GM18517 (cell line): Measurements from ENCODE around the gene SPSB1.

Experiments
- ATAC-seq: cut with Tn5 transposase; IDR thresholded peaks from one replicate; pipeline ENCODE4 v1.9.1; 2021; ENCODE audit warnings: mild to moderate bottlenecking, moderate library complexity; ENCODE audit not compliant: unreplicated experiment

The SPSB1 gene

GRCh38 chr1:9361630-9362260, 69.1 kb downstream of the SPSB1 start:
- ATAC-seq: no peak

GRCh38 chr1:9362488-9362887, 69.8 kb downstream of the SPSB1 start:
- no peak for ATAC-seq

GRCh38 chr1:9363061-9363471, 70.4 kb downstream of the SPSB1 start:
- ATAC-seq: no peak

DNA sequence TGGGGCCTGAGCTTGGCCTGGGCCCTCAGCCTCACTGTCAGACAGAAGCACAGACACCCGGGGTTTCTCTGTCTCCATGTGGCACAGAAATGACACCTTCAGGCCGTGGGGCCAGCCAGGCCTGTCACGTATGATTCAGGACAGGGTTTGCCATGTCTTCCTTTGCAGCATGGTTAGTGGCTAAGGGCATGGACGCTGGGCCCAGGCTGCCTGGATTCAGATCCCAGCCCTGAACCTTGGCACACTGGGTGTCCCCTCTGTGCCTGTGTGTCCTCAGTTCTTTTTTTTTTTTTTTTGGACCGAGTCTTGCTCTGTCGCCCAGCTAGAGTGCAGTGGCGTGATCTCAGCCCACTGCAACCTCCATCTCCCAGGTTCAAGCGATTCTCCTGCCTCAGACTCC, 73.6 kb downstream of the SPSB1 start:
- ATAC-seq: no peak

DNA sequence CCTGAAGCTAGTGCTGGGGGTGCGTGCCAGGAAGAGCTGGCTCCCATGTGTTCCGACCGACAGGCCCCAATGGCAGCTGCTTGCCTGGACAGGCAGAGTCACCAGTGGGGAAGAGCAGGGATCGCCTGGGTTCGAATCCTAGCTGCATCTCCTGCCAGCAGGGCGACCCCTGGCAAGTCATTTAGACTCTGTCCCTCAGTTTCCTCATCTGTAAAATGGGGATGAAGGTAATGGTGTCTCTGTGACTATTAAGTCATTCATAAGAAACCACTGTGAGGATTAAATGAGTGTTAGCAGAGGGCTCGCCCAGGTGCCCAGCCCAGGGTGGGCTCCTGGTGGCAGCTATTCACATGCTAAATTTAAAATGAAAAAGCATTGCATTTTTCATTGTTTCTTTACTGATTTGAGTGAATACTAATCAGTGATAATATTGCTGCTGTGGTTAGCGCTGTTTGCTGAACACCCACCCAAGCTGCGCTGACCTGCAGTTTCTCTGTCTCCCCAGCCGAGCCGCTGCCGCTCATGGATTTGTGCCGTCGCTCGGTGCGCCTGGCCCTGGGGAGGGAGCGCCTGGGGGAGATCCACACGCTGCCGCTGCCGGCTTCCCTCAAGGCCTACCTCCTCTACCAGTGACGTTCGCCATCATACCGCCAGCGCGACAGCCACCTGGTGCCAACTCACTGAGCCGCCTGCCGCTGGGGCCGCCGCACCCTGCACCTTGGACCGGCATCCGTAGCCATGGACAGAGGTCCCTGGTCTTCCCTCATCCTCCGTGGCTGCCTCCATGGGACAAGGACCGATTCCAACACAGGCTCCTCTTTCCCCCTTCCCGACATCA, 74.5 kb downstream of the SPSB1 start:
- ATAC-seq: no peak

- ATAC-seq: no peak
These were observed 75.1 kb downstream of the SPSB1 start for GRCh38 chr1:9367806-9368205.

DNA sequence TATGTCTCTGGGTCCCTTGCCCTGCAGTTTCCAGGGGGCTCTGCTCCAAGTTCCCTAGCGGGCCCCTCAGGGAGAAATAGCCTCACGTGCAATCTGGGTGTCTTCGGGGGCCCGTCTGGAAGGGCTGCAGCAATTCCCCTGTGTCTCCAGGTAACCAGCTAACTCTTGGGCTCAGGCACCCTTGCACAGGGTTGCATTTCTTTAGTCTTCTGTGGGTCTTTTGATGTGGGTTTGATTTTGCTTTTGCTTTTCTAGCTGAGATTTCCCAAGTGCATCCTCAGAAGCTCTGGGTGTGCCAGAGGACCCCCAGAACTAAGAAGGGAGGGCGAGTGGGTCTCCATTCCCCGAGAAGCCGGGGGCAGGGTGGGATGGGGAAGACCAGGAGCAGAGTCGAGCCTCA, 75.7 kb downstream of the SPSB1 start:
- ATAC-seq: no peak

GRCh38 chr1:9369964-9370788, 77.5 kb downstream of the SPSB1 start:
- no peak for ATAC-seq

GRCh38 chr1:9371391-9371935, 78.8 kb downstream of the SPSB1 start:
- no peak for ATAC-seq

GRCh38 chr1:9371951-9372350, 79.3 kb downstream of the SPSB1 start:
- ATAC-seq: no peak

DNA sequence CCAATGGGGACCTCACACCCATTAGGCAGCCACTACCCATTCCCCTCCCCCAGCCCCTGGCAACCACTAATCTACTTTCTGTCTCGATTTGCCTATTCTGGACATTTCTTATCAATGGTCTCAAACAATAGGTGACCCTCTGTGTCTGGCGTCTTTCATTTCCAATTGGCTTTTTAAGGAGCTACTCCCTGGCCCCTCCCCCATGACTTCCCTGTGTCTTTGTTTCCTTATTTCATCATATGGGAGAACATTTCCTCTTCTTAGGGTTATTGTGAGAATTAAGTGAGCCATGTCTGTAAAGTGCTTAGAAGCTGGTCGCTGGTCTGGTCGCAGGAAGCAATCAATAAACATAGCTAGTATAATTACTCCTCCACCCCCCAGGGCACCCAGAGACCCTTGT, 80.9 kb downstream of the SPSB1 start:
- no peak for ATAC-seq

GRCh38 chr1:9374748-9375341, 82.2 kb downstream of the SPSB1 start:
- ATAC-seq: no peak

GRCh38 chr1:9375912-9376311, 83.2 kb downstream of the SPSB1 start:
- no peak for ATAC-seq

- no peak for ATAC-seq
These were observed 83.7 kb downstream of the SPSB1 start for GRCh38 chr1:9376430-9376829.

GRCh38 chr1:9376886-9377333, 84.2 kb downstream of the SPSB1 start:
- ATAC-seq: no peak

DNA sequence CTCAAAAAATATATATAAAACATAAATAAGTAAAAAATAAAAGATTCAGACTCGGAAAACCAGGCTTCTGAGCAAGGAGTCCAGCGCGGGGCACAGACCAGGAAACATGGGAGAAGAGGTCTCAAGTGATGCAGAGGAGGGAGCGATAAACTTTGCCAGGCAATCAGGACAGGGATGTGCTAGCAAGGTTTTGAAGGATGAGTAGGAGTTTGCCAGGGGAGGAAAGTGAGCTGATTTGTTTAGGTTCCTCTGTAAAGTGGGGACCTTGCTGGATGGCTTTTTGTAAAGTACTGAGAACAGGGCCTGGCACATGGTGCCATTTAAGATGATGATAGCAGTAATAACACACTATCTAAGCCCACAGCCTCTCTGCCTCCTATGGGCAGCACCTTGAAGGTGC, 86.1 kb downstream of the SPSB1 start:
- ATAC-seq: no peak

DNA sequence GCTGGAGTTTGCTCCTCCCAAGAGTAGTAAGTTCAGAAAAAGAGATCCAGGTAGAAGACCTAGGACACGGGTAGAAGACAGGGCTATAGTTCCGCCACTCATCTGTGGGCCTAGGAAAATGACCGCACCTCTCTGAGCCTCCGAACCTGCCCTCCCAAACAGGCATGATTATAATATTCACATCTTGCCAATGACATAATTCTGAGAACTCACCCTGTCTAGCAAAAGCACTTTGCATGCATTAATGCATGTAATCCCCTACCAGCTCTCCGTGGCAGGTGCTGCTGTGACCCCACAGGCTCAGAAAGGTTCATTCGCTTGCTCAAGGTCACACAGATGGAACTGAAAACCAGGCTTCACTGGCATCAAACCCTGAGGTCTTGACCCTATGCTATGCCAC, 88.0 kb downstream of the SPSB1 start:
- ATAC-seq: no peak

DNA sequence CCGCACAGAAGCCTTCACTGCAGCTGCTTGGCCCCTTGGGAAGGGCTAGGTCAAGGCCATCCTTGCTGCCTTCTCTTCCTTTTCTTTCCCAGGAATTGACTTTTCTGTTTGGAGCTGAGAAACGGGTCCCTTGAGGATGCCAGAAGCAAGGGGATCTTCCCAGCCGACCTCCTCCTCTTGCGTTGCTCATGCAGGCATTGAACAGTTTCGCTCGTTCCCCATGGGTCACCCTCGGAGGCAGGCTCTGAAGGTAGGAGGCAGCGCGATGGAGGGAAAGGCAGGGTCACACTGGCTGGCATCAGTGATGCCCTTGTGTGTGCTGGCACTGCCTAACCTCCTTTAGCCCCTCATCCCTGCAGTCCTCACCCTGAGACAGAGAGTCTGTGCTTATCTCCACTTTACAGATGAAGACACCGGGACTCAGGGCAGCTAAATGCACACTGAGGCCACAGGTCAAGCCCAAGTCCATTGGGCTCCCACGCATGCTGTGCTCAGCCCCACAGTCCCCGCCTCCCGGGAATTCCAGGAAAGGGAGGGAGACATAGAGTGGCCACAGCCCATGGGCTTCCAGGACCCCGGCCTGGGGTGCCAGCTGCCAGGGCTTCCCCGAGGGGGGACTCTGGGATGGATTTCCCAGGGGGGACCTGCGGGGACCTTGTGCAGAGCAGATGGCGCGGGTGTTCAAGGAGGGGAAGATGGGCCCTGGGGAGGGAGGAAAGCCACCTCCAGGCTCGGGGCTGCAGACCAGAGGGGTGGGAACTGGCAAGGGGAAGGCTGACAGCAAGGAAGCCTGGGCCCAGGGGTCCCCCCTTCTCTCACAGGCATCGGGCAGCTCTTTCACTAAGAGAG, 90.2 kb downstream of the SPSB1 start:
- no peak for ATAC-seq

DNA sequence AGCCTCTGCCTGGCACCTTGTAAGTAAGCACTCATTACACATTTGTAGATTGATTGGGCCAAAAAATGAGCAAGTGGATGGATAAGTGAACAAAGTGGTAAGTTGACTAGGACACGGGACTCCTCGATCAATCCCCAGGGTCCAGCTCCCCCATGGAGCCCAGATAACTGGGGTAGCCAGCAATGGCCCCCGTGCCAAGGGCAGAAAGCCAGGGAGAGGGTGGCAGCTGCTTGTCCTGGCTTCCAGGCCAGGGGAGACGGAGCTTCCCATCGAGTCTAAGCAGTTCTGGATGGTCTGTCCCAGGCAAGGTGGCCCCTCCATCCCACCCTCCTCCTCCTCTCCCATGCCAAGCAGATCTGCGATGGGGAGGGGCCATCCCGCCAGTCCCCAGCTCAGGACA, 91.4 kb downstream of the SPSB1 start:
- no peak for ATAC-seq

- no peak for ATAC-seq
These were observed 92.1 kb downstream of the SPSB1 start for GRCh38 chr1:9384751-9385245.
